BE2C (cell line): ENCODE measurements around the gene ATP2C2.

Source experiments
- DNase-seq: peaks from one replicate; pipeline ENCODE4 v3.0.0-alpha.2; 2020
- H3K27me3 ChIP-seq: fragments of 250-450 bp; sonication (Bioruptor Pico); 2 replicates; pipeline ENCODE4 v1.5.1; 2020; ENCODE audit warnings: mild to moderate bottlenecking
- H3K36me3 ChIP-seq: fragments of 250-450 bp; sonication (Bioruptor Pico); 2 replicates; pipeline ENCODE4 v1.5.1; 2020; ENCODE audit warnings: mild to moderate bottlenecking
- H3K4me1 ChIP-seq: fragments of 250-450 bp; sonication (Bioruptor Pico); 2 replicates; pipeline ENCODE4 v1.5.1; 2020
- H3K4me3 ChIP-seq: 2 replicates; pipeline ENCODE4 v1.5.1; 2011; ENCODE audit warnings: low read depth, low read length
- H3K9me3 ChIP-seq: fragments of 250-450 bp; sonication (Bioruptor Pico); 2 replicates; pipeline ENCODE4 v1.5.1; 2020
- TF ChIP-seq, protein P1 (sequence below): IDR thresholded peaks from 2 replicates; pipeline ENCODE4 v1.5.1; 2012; ENCODE audit warnings: mild to moderate bottlenecking, low read depth, low read length

Gene ATP2C2

DNA sequence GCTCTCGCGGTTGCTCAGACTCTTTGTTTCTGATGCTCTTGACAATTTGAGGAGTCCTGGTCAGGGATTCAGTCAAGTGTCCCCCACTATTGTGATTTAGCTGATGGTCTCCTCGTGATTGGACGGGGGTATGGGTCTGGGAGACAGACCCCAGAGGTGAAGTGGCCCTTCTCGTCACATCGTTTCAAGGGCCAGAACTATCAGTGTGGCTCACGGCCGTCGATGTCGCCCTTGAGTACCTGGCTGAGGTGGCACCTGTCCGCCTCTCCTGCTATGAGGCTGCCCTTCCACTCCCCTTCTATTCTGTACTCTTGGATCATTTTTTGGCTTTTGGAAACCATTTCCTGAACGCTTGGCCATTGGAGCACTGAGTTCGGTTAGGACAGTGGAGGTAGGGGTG is 143.5 kb downstream of the ATP2C2 start:
- H3K27me3 ChIP-seq, result no peaks in the 10 kb centered on the region
- DNase-seq, result no peak
- H3K4me3 ChIP-seq, result no peak overlapping the region; the same call in 1 of the 2 replicates
- H3K36me3 ChIP-seq, result no peaks in the 10 kb centered on the region
- TF ChIP-seq, protein P1, sequence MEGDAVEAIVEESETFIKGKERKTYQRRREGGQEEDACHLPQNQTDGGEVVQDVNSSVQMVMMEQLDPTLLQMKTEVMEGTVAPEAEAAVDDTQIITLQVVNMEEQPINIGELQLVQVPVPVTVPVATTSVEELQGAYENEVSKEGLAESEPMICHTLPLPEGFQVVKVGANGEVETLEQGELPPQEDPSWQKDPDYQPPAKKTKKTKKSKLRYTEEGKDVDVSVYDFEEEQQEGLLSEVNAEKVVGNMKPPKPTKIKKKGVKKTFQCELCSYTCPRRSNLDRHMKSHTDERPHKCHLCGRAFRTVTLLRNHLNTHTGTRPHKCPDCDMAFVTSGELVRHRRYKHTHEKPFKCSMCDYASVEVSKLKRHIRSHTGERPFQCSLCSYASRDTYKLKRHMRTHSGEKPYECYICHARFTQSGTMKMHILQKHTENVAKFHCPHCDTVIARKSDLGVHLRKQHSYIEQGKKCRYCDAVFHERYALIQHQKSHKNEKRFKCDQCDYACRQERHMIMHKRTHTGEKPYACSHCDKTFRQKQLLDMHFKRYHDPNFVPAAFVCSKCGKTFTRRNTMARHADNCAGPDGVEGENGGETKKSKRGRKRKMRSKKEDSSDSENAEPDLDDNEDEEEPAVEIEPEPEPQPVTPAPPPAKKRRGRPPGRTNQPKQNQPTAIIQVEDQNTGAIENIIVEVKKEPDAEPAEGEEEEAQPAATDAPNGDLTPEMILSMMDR, result no peak
- peaks cover 4% of the 10 kb centered on the region for H3K4me1 ChIP-seq
- H3K9me3 ChIP-seq, result no peaks in the 10 kb centered on the region

DNA sequence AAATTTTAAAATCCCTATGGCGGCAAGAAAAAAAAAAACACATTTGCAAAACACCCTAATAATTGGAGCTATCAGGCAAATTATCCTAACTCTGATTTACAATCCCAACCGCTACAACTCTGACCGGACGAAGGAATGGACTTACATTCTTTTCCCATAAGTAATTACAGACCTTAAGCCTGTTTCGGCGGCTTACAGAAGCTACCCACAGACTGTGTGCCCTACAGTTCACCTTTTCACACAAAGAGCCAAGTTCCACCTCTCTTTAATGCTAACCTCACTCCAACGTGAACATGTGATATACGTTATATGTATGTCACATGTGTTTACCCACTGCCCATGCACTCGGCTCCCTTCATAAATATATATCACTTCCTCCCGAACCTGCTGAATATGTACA is 144.8 kb downstream of the ATP2C2 start:
- TF ChIP-seq, protein P1, result no peak
- Histone ChIP-seq H3K4me1 (peaks cover 4% of the 10 kb centered on the region), H3K9me3 (no peaks in the 10 kb centered on the region), H3K36me3 (no peaks in the 10 kb centered on the region), H3K27me3 (no peaks in the 10 kb centered on the region), H3K4me3 (no peak overlapping the region)
- DNase-seq, result no peak

DNA sequence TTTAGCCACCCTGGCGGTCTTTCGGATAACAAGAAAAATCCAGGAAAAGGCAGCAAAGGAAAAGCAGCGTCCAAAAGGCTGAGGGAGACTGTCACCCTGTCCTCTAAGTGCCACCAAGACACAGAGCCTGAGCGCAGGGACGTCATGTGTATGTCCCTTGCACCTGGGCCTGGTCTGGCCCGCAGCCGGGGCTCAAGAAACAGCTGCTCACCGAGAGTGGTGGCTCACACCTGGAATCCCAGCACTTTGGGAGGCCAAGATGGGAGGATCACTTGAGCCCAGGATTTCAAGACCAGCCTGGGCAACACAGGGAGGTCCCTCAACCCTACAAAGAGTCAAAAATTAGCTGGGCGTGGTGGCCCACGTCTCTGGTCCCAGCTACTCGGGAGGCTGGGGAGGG is 145.3 kb downstream of the ATP2C2 start:
- no peak overlapping the region for H3K4me3 ChIP-seq
- no peaks in the 10 kb centered on the region for H3K9me3 ChIP-seq
- H3K36me3 ChIP-seq, result no peaks in the 10 kb centered on the region
- DNase-seq, result no peak
- H3K4me1 ChIP-seq, result peaks cover 4% of the 10 kb centered on the region
- TF ChIP-seq, protein P1, result no peak
- H3K27me3 ChIP-seq, result no peaks in the 10 kb centered on the region
